NCI-H774 (cell line): ENCODE results near the gene C19orf25.
"Not testable (repeated sequence)": the region's sequence is repeated elsewhere in the genome, so short reads cannot be mapped to it uniquely, and the experiment has no call there.

Source experiments
- DNase-seq: peaks from one replicate; lab custom pipeline; 2025; lab: John Stamatoyannopoulos, UW

Gene C19orf25

GRCh38 chr19:1478934-1479707 is at the start of gene C19orf25:
Gene C19orf25 (minus strand): TSS chr19:1479215. CDS start chr19:1478903, 312 bp downstream.
- DNase-seq: peak; percentile 91

DNA sequence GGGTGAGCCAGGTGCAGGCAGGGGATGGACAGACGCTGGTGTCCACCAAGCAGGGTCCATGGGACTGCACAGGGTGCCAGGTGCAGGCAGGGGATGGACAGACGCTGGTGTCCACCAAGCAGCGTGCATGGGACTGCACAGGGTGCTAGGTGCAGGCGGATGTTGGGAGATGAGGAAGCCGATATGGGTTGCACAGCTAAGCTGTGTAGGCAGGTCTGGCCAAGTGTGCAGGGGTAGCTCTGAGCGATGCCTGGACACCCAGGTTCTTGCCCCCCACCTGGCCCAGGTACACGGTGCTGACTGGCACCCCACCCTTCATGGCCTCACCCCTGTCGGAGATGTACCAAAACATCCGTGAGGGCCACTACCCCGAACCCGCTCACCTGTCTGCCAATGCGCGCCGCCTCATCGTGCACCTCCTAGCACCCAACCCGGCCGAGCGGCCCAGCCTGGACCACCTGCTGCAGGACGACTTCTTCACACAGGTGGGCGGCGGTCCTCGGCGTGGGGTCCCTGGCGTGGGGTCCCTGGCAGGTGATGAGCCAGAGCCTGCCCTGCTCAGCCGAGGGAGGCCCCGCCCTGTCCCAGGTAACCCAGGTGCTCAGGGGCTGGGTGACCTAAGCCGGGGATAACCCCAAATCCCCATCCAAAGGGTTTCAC is 48.8 kb upstream of the C19orf25 start:
- no peak for DNase-seq

GRCh38 chr19:1526979-1527649 is 48.1 kb upstream of the C19orf25 start:
- no peak for DNase-seq

DNA sequence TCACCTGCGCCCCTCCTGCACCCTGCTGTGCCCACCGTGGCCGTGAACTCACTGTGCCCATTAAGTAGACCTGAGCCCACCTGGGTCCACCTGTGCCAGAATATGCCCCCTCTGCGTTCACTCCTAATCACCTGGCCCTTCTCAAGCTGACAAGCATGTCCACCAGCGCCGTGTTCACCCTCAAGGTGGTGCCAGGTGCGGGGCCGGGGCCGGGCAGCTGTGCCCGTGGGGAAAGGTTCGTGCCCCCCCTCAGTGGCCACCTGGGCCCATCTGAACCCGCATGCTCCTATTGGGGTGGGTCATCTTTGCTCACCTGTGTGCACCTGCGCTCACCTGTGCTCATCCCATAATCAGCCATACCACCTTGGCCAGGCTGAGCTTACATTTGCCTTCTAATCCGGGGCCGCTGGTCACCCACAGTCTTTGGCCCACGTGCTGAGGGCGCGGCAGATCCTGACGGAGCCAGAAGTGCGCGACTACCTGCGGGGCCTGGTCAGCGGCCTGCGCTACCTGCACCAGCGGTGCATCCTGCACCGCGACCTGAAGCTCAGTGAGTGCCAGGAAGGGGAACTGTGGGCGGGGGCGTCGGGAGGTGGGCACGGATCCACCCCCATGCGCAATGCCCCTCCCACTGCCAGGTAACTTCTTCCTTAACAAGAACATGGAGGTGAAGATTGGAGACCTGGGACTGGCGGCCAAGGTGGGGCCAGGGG is 47.2 kb upstream of the C19orf25 start:
- no peak for DNase-seq

DNA sequence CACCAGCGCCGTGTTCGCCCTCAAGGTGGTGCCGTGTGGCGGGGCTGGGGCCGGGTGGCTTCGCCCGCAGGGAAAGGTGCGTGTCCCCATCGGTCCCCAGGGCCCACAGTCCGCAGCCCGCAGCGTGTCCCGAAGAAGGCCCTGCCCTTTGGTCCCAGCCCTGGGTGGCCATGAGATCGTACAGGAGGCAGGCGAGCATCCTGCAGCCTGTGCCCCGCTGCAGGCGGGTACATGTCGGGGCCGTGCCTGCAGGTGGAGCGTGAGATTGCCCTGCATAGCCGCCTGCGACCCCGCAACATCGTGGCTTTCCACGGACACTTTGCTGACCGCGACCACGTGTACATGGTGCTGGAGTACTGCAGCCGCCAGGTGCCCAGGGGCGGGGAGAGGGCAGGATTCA is 46.3 kb upstream of the C19orf25 start:
- no peak for DNase-seq

DNA sequence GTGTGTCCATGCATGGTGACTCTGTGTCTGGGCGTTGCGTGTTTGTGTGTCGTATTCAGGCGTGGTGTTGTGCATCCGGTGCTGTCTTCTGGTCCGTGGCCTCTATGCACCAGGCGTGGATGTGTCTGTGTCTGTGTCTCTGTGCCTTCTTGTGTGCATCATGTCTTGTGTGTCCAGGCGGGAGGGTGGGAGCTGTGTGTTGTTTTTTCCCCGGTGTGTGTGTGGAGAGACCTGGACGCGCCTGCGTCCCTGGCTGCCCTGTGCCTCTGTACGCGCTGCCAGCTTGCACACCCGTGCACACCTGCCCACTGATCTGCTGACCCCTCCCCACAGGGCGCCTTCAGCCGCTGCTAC is 45.9 kb upstream of the C19orf25 start:
- no peak for DNase-seq

DNA sequence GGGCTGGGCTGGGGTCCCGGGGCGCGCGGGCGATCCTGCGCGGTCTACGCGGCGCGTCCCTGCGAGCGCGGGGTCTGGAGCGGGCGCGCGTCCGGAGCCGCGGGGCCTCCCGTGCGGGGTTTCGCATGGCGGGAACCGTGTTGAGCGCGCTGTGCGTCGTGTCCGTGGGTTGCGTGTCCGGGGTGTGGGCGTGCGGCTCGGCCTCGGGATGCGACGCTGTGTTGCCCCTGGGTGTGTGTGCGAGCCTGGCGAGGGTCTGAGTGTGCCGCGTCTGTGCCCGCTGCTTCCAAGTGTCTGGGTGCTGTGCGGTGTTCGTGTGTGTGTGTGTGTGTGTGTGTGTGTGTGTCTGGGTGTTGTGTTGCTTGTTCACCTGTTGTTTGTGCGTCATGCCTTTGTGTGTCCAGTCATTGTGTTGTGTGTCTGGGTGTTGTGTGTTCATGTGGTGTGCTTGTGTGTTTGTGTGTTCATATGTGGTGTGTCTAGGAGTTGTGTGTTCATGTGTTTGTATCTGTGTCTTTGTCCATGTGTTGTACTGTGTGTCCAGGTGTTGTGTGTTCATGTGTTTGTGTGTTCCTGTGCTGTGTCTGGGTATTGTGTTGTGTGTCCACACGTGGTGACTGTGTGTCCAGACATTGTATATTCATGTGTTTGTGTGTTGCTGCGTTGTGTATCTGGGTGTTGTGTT is 45.4 kb upstream of the C19orf25 start:
- DNase-seq: no peak

- DNase-seq: no peak
Observed at GRCh38 chr19:1523412-1524286, 44.6 kb upstream of the C19orf25 start, which contains the start of gene PLK5. Gene PLK5 (plus strand): TSS chr19:1524077. CDS start chr19:1526997, 2,920 bp downstream.

DNA sequence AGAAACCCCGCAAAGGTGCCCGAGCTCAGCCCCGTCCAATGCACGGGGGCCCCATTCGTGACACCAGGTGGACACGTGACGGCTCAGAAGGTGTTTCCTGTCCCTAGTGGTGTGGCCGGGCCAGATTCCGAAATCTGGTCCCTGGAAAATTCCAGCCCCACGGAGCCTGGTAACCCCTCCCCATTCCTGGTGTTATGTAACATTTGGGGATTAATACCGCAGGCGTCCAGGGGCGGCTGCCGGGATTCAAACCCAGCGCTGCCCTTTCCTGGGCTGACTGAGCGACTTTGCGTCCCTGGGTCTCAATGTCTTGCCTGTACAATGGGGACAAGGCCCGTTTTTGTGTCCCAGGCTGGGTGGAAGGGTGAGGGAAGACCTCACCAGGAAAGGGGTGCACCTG is 43.8 kb upstream of the C19orf25 start:
- DNase-seq: no peak

DNA sequence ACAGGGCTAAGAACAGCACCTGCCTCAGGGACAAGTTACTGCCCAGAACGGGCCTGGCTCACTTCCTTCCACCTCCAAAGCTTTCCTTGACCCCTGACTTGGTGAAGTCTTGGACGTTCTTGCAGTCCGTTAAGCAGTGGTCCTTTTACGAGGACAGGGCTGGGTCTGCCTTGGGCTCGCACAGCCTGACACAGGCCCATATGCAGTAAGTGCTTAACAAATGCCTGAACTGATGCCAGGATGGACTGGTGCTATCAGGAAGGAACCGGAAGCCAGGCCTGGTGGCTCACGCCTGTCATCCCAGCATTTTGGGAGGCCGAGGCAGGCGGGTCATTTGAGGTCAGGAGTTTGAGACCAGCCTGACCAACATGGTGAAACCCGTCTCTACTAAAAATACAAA is 43.0 kb upstream of the C19orf25 start:
- no peak for DNase-seq

DNA sequence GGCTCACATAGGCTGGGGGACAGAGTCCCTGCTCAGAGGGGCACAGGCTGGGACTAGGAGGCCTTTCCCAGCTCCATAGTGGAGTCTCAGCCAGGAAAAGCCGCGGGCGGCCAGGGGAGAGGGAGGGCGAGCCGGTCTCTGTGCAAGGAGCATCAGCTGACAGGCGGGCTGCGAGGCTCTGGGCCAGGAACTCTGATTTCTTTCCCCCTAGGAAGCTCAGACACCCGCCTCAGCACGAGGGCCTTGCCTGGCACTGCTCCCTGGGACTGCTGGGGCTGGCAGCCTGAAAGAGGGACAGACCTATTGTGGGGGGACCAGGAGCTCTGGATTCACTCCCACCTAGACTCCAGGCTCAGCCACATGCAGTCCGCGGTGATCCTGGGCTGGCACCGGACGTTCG is 42.6 kb upstream of the C19orf25 start:
- DNase-seq: no peak

DNA sequence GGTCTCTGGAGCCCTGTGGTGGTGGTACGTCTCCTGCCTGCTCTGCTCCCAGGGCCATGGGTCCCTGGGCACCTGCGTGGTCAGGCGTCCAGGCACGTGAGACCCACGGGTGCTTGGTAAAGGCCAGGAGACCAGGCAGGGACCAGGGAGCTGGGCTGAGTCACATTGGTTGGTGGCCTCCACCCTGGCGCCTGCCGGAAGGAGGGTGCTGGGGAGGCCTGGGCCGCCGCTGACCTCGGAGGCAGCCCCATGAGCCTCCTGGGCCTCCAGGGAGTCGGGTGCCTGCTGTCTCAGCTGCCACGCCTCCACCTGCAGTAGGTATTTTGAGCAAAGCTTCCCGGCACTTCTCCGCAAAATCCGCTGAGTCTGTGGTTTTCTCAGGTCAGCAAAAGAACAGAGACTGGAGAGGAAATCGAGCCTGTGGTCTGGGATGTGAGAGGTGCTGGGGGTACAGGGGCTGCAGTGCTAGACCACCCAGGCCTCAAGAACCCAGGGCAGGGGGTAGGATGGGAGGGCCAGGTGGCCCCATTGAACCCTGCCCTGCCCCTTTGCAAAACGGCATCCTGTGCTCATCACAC is 41.3 kb upstream of the C19orf25 start:
- DNase-seq: no peak

- not testable (repeated sequence) for DNase-seq
Observed at GRCh38 chr19:1519802-1520201, 40.8 kb upstream of the C19orf25 start.

- no peak for DNase-seq
Observed at GRCh38 chr19:1518471-1518870, 39.5 kb upstream of the C19orf25 start.

DNA sequence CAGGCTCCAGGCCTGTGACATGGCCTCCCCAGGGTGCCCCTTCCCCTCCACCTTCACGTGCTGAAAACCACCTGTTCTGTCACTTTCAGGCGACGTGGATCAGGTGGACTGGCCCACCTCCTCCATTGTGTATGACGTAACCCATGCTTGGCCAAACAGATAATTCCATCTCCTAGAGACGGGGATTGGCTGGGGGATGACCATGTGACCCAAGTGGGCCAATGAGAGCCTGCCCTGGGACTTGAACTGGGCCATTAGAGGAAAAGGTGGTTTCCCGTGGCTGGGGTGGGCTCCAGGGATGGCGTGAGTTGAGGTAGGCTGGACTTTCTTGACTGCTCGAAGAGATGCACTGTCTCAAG is 37.4 kb upstream of the C19orf25 start:
- no peak for DNase-seq

- no peak for DNase-seq
Observed at GRCh38 chr19:1514986-1515721, 36.1 kb upstream of the C19orf25 start.

GRCh38 chr19:1514295-1514661 is 35.3 kb upstream of the C19orf25 start:
- DNase-seq: no peak

- DNase-seq: peak; percentile 7
Observed at GRCh38 chr19:1513499-1514294, 34.7 kb upstream of the C19orf25 start.
